Endothelial cell of umbilical vein (primary cell): ENCODE data around the gene PCYOX1L. TPM values are rescaled to one million over a fixed set of nuclear protein-coding genes. Genes with fewer than 3 reads are reported as not detected.

Experiments used
- BruUV-seq: library from RNA; stranded (reverse); fragments of 400-500 nt; replicated peaks from 2 replicates; lab custom pipeline; 2021; lab: Mats Ljungman, UMichigan
- CTCF ChIA-PET: fragments of 300-600, 350-600 bp; sonication (Branson Sonifier 250); formaldehyde crosslinking; loops from one replicate; lab custom pipeline; 2021; ENCODE audit warnings: antibody characterized with exemption, inconsistent platforms; lab: Charles Lee
- POLR2A ChIA-PET: fragments of 300-600, 350-600 bp; sonication (Branson Sonifier 250); formaldehyde crosslinking; loops from one replicate; lab custom pipeline; 2021; ENCODE audit warnings: antibody characterized with exemption, inconsistent platforms; lab: Charles Lee
- DNase-seq: peaks from one replicate; pipeline ENCODE4 v3.0.0-alpha.2; 2011; ENCODE audit warnings: low read depth, low spot score
- FAIRE-seq: peaks from 2 replicates; lab custom pipeline; 2011; peaks lifted over from hg19 to GRCh38; lab: Jason Lieb, UNC
- H2AFZ ChIP-seq: 2 replicates; pipeline ENCODE4 v1.6.0; 2012; ENCODE audit warnings: low read depth, low read length, control low read depth, inconsistent platforms
- H3K27ac ChIP-seq: 2 replicates; pipeline ENCODE4 v1.5.1; 2011; ENCODE audit warnings: low read depth, mild to moderate bottlenecking, control low read depth, low read length, moderate library complexity; ENCODE audit not compliant: insufficient read depth
- H3K27me3 ChIP-seq, 2 experiments: 2 replicates each; pipeline versions ENCODE4 v1.6.0 to v1.6.1; 2011; ENCODE audit warnings: low read length in 2 of 2, mixed read lengths in 1 of 2; ENCODE audit not compliant: control insufficient read depth in 2 of 2, insufficient read depth in 2 of 2
- H3K36me3 ChIP-seq, 2 experiments: 2 replicates in 1 of 2; 3 replicates in 1 of 2; pipeline ENCODE4 v1.5.1; 2011; ENCODE audit warnings: low read length in 2 of 2, mild to moderate bottlenecking in 1 of 2, moderate library complexity in 1 of 2; ENCODE audit not compliant: control insufficient read depth in 2 of 2, insufficient read depth in 2 of 2; ENCODE audit errors: extremely low read depth in 1 of 2
- H3K4me1 ChIP-seq: 3 replicates; pipeline ENCODE4 v1.5.1; 2011; ENCODE audit warnings: mild to moderate bottlenecking, low read length; ENCODE audit not compliant: control insufficient read depth, insufficient read depth; ENCODE audit errors: extremely low read depth
- H3K4me2 ChIP-seq: 2 replicates; pipeline ENCODE4 v1.6.1; 2011; ENCODE audit warnings: low read length, control low read depth, mixed read lengths; ENCODE audit not compliant: insufficient read depth
- H3K4me3 ChIP-seq, 3 experiments: fragments of 200-600 bp in 1 of 3; sonication (generic), shearing (Covaris generic) in 1 of 3; replicated peaks in 1 of 3; 2 replicates each; pipeline ENCODE4 v1.5.1; 2011 to 2016; ENCODE audit warnings: control low read depth in 3 of 3, low read length in 3 of 3, mild to moderate bottlenecking in 2 of 3, inconsistent platforms in 1 of 3, low read depth in 1 of 3, moderate library complexity in 1 of 3; ENCODE audit not compliant: insufficient read depth in 1 of 3
- H3K79me2 ChIP-seq: 2 replicates; pipeline ENCODE4 v1.6.0; 2012; ENCODE audit warnings: low read length, inconsistent platforms; ENCODE audit not compliant: control insufficient read depth, insufficient read depth
- H3K9ac ChIP-seq: replicated peaks from 2 replicates; pipeline ENCODE3; 2011; ENCODE audit warnings: low read length, control low read depth; ENCODE audit not compliant: insufficient read depth; ENCODE audit errors: extremely low read depth
- H3K9me1 ChIP-seq: replicated peaks from 3 replicates; pipeline ENCODE4 v1.6.0; 2011; ENCODE audit warnings: mild to moderate bottlenecking, low read length; ENCODE audit not compliant: control insufficient read depth, insufficient read depth; ENCODE audit errors: extremely low read depth
- H3K9me3 ChIP-seq: replicated peaks from 2 replicates; pipeline ENCODE4 v1.5.1; 2012; ENCODE audit warnings: low read length, inconsistent platforms; ENCODE audit not compliant: control insufficient read depth, insufficient read depth
- H4K20me1 ChIP-seq: replicated peaks from 2 replicates; pipeline ENCODE3; 2011; ENCODE audit warnings: mild to moderate bottlenecking, low read length; ENCODE audit not compliant: control insufficient read depth, insufficient read depth; ENCODE audit errors: extremely low read depth
- EZH2 ChIP-seq: IDR thresholded peaks from 2 replicates; pipeline ENCODE4 v1.6.1; 2012; ENCODE audit warnings: borderline replicate concordance, low read depth, mild to moderate bottlenecking, moderate library complexity, low read length, inconsistent platforms; ENCODE audit not compliant: severe bottlenecking
- FOS ChIP-seq: IDR thresholded peaks from 2 replicates; pipeline ENCODE4 v1.6.1; 2011; ENCODE audit warnings: mild to moderate bottlenecking, low read length, moderate library complexity, borderline replicate concordance; ENCODE audit not compliant: insufficient read depth
- GATA2 ChIP-seq: IDR thresholded peaks from 2 replicates; pipeline ENCODE4 v1.7.0; 2011; ENCODE audit warnings: low read depth, mild to moderate bottlenecking, moderate library complexity, mixed read lengths, low read length; ENCODE audit not compliant: insufficient read length, insufficient read depth
- JUN ChIP-seq: IDR thresholded peaks from 2 replicates; pipeline ENCODE4 v1.6.1; 2011; ENCODE audit warnings: borderline replicate concordance, low read depth; ENCODE audit not compliant: insufficient read length, insufficient read depth
- MYC ChIP-seq: IDR thresholded peaks from one replicate; pipeline ENCODE4 v1.6.1; 2011; ENCODE audit warnings: mild to moderate bottlenecking, low read depth, low read length
- POLR2A ChIP-seq: IDR thresholded peaks from 2 replicates; pipeline ENCODE4 v1.6.1; 2012; ENCODE audit warnings: low read depth, mild to moderate bottlenecking, control low read depth, low read length
- POLR2AphosphoS5 ChIP-seq: IDR thresholded peaks from 2 replicates; pipeline ENCODE4 v1.6.1; 2012; ENCODE audit warnings: low read depth, mild to moderate bottlenecking, control low read depth, low read length, moderate library complexity; ENCODE audit not compliant: insufficient read depth
- dilution Hi-C: fragments of 300-500 bp; cut with MboI; formaldehyde crosslinking; loops from one replicate; pipeline ENCODE4 v1.15.0; 2019; ENCODE audit warnings: low sequenced_read_pairs; ENCODE audit not compliant: extremely low pct_ligation_motif_present
- intact Hi-C: fragments of 100-400 bp; cut with micrococcal nuclease; formaldehyde crosslinking; loops from one replicate; pipeline ENCODE4 v1.10.0; 2022
- polyA plus RNA-seq, 4 experiments: library from polyadenylated mRNA; depleted of rRNA in 3 of 4; stranded (reverse) in 3 of 4; unstranded in 1 of 4; fragments of >200 nt; gene quantifications; 2 replicates each; pipeline versions ENCODE4 v1.2.1 to v1.2.3, GENCODE V29; 2011 to 2012; ENCODE audit warnings: missing spikeins in 1 of 4
- total RNA-seq: library from RNA; stranded (reverse); gene quantifications from 2 replicates; pipeline ENCODE4 v1.2.3, GENCODE V29; 2021
- TF ChIP-seq, protein P1 (sequence below): IDR thresholded peaks from 2 replicates; pipeline ENCODE4 v1.6.1; 2011; ENCODE audit not compliant: insufficient read depth, insufficient read length
- TF ChIP-seq, protein P2 (sequence below), 2 donors: IDR thresholded peaks; 1 replicate in 1 of 2; 2 replicates in 1 of 2; pipeline ENCODE4 v1.5.1; 2011; ENCODE audit warnings: low read length in 2 of 2, mild to moderate bottlenecking in 2 of 2, moderate library complexity in 2 of 2, control low read depth in 1 of 2, inconsistent platforms in 1 of 2, low read depth in 1 of 2; ENCODE audit not compliant: insufficient read depth in 1 of 2; ENCODE audit errors: extremely low read depth in 1 of 2

PCYOX1L gene
- total and polyA plus RNA-seq, 2 donors (not counting 3 experiments of a cell fraction or from before 2014, with no cell fraction given): 23.3 to 28.1 TPM

DNA sequence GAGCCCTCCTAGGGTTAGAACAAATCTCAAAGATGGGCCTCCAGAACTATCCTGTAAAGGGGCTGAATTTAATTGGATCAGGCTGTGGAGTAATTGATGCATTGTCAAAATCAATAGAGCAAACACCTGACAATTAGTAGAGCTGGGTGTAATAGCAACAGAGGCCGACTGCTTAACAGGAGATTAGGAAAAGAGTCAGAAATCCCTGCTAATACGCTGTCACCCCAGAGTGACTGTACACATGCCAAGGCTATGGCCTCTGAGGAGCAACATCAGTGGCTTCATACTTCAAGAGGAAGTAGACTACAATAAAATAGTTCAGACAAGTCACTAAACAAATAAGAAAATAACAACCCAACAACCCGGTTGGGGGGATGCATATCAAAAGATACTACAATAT lies 31.2 kb upstream of the PCYOX1L start:
- H3K4me3 ChIP-seq: no peak overlapping the region
- CTCF ChIA-PET: interaction anchor here (1.3 kb wide), 2 partner anchors 41 to 47 kb away, joined by 3 read pairs; no protein-coding TSS in a partner anchor
- peak; percentile 46 for DNase-seq

DNA sequence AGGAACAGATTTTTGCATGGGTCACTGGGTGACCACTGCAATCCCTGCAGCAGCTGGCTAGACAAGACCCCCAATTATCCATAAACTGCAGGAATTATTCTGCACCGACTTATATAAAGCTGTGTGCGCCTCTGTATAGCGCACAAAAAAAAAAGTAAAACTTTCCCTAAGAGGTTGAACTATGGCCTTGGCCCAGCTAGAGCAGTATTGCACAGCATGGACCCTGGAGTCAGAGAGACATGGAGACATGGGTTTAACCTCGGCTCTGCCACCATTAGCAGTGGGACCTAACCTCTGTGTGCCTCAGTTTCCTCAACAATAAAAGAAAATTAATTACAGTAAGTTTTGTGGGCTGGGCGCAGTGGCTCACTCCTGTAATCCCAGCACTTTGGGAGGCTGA lies 29.7 kb upstream of the PCYOX1L start:
- Histone ChIP-seq H3K27me3 (no peaks in the 10 kb centered on the region), H3K9me1 (no peaks in the 10 kb centered on the region), H3K4me2 (no peak overlapping the region), H3K36me3 (peaks cover 3% of the 10 kb centered on the region in 2 experiments), H3K4me1 (peaks cover 26% of the 10 kb centered on the region), H3K9ac (no peak overlapping the region), H3K4me3 (no peak overlapping the region), H3K27ac (no peak overlapping the region), H2AFZ (no peak overlapping the region), H4K20me1 (no peaks in the 10 kb centered on the region), H3K9me3 (no peaks in the 10 kb centered on the region), H3K79me2 (no peaks in the 10 kb centered on the region)
- dilution Hi-C loops (no loop called here), intact Hi-C loops (no loop called here)
- no peak for FAIRE-seq
- POLR2A ChIA-PET: no interaction called here
- CTCF ChIA-PET: no interaction called here
- no peak for DNase-seq
- no TSS peak for BruUV-seq
- TF ChIP-seq, protein P1, sequence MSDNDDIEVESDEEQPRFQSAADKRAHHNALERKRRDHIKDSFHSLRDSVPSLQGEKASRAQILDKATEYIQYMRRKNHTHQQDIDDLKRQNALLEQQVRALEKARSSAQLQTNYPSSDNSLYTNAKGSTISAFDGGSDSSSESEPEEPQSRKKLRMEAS: no peak
- TF ChIP-seq POLR2AphosphoS5 (no peak), FOS (no peak), EZH2 (no peak), POLR2A (no peak), MYC (no peak), GATA2 (no peak), JUN (no peak)
- TF ChIP-seq, protein P2, sequence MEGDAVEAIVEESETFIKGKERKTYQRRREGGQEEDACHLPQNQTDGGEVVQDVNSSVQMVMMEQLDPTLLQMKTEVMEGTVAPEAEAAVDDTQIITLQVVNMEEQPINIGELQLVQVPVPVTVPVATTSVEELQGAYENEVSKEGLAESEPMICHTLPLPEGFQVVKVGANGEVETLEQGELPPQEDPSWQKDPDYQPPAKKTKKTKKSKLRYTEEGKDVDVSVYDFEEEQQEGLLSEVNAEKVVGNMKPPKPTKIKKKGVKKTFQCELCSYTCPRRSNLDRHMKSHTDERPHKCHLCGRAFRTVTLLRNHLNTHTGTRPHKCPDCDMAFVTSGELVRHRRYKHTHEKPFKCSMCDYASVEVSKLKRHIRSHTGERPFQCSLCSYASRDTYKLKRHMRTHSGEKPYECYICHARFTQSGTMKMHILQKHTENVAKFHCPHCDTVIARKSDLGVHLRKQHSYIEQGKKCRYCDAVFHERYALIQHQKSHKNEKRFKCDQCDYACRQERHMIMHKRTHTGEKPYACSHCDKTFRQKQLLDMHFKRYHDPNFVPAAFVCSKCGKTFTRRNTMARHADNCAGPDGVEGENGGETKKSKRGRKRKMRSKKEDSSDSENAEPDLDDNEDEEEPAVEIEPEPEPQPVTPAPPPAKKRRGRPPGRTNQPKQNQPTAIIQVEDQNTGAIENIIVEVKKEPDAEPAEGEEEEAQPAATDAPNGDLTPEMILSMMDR (IDR thresholded peaks at IDR 0.05; ENCODE audit: extremely low read depth in 1 of 2, insufficient read depth in 1 of 2, low read depth in 1 of 2, low read length in 2 of 2): no peak

More for the DNA sequence above, 31.2 kb upstream of the PCYOX1L start:
- Histone ChIP-seq H3K4me2 (no peak overlapping the region), H2AFZ (no peak overlapping the region), H3K4me1 (peaks cover 36% of the 10 kb centered on the region), H3K9me1 (no peaks in the 10 kb centered on the region), H3K36me3 (peaks cover 3% of the 10 kb centered on the region in 2 experiments), H3K9me3 (no peaks in the 10 kb centered on the region), H4K20me1 (no peaks in the 10 kb centered on the region), H3K27me3 (no peaks in the 10 kb centered on the region), H3K79me2 (no peaks in the 10 kb centered on the region), H3K27ac (peak overlapping the region; percentile 32), H3K9ac (no peak overlapping the region)
- peak; percentile 54 for FAIRE-seq
- dilution Hi-C loops: no loop called here
- TF ChIP-seq FOS: no peak
- no peak for TF ChIP-seq POLR2AphosphoS5
- TF ChIP-seq JUN: peak; percentile 16
- TF ChIP-seq POLR2A: no peak
- POLR2A ChIA-PET: no interaction called here
- intact Hi-C loops: no loop called here
- no TSS peak for BruUV-seq
